KOPT-K1 (cell line): ENCODE results near the gene INSR.
"Not testable (repeated sequence)": the region's sequence is repeated elsewhere in the genome, so short reads cannot be mapped to it uniquely, and the experiment has no call there.

Source experiments
- H3K27ac ChIP-seq: fragments of 200-600 bp; sonication (generic); 2 replicates; pipeline ENCODE4 v1.5.1; 2016; ENCODE audit warnings: antibody characterized with exemption, mild to moderate bottlenecking, low read depth, low read length; ENCODE audit not compliant: poor library complexity, severe bottlenecking
- H3K36me3 ChIP-seq: fragments of 200-600 bp; sonication (generic); 2 replicates; pipeline ENCODE4 v1.5.1; 2017; ENCODE audit warnings: antibody characterized with exemption, mild to moderate bottlenecking, low read length, moderate library complexity; ENCODE audit not compliant: insufficient read depth
- H3K9me3 ChIP-seq: fragments of 200-600 bp; sonication (generic); 2 replicates; pipeline ENCODE4 v1.5.1; 2017; ENCODE audit warnings: antibody characterized with exemption, low read length, mild to moderate bottlenecking; ENCODE audit not compliant: insufficient read depth, poor library complexity, severe bottlenecking

Gene INSR

GRCh38 chr19:7209036-7209435 lies 85.2 kb downstream of the INSR start:
- H3K36me3 ChIP-seq, H3K27ac ChIP-seq, H3K9me3 ChIP-seq: not testable (repeated sequence)

GRCh38 chr19:7203332-7203731 lies 90.9 kb downstream of the INSR start:
- Histone ChIP-seq H3K9me3 (no peaks in the 10 kb centered on the region), H3K27ac (no peak overlapping the region), H3K36me3 (no peaks in the 10 kb centered on the region)

- Histone ChIP-seq H3K27ac (no peak overlapping the region), H3K36me3 (no peaks in the 10 kb centered on the region)
Observed at GRCh38 chr19:7202888-7203287, 91.3 kb downstream of the INSR start.

GRCh38 chr19:7200736-7201135 lies 93.5 kb downstream of the INSR start:
- Histone ChIP-seq H3K9me3 (no peaks in the 10 kb centered on the region), H3K36me3 (no peaks in the 10 kb centered on the region), H3K27ac (no peak overlapping the region)

More at GRCh38 chr19:7202888-7203287, 91.3 kb downstream of the INSR start:
- no peaks in the 10 kb centered on the region for H3K9me3 ChIP-seq

GRCh38 chr19:7199613-7200533 lies 94.3 kb downstream of the INSR start:
- Histone ChIP-seq H3K27ac (no peak overlapping the region), H3K9me3 (no peaks in the 10 kb centered on the region), H3K36me3 (no peaks in the 10 kb centered on the region)

- Histone ChIP-seq H3K27ac (peak overlapping the region; percentile 53), H3K36me3 (no peaks in the 10 kb centered on the region)
Observed at GRCh38 chr19:7197760-7198696, 96.2 kb downstream of the INSR start.

GRCh38 chr19:7197119-7197759 lies 97.0 kb downstream of the INSR start:
- peak overlapping the region; percentile 53 for H3K27ac ChIP-seq
- H3K36me3 ChIP-seq = no peaks in the 10 kb centered on the region
- H3K9me3 ChIP-seq = no peaks in the 10 kb centered on the region

More at GRCh38 chr19:7197760-7198696, 96.2 kb downstream of the INSR start:
- no peaks in the 10 kb centered on the region for H3K9me3 ChIP-seq

- Histone ChIP-seq H3K27ac (no peak overlapping the region), H3K9me3 (no peaks in the 10 kb centered on the region), H3K36me3 (no peaks in the 10 kb centered on the region)
Observed at GRCh38 chr19:7196763-7197118, 97.5 kb downstream of the INSR start.

GRCh38 chr19:7195046-7195445 lies 99.2 kb downstream of the INSR start:
- Histone ChIP-seq H3K9me3 (no peaks in the 10 kb centered on the region), H3K27ac (no peak overlapping the region), H3K36me3 (no peaks in the 10 kb centered on the region)

GRCh38 chr19:7194566-7194965 lies 99.6 kb downstream of the INSR start:
- H3K9me3 ChIP-seq = no peaks in the 10 kb centered on the region
- no peak overlapping the region for H3K27ac ChIP-seq
- no peaks in the 10 kb centered on the region for H3K36me3 ChIP-seq

GRCh38 chr19:7191946-7192691 lies 102.1 kb downstream of the INSR start:
- Histone ChIP-seq H3K9me3 (no peaks in the 10 kb centered on the region), H3K36me3 (no peaks in the 10 kb centered on the region), H3K27ac (peak overlapping the region; percentile 12)

- Histone ChIP-seq H3K9me3 (no peaks in the 10 kb centered on the region), H3K36me3 (no peaks in the 10 kb centered on the region), H3K27ac (no peak overlapping the region)
Observed at GRCh38 chr19:7188698-7189629, 105.2 kb downstream of the INSR start.

- no peaks in the 10 kb centered on the region; the same call in 1 of the 2 replicates for H3K36me3 ChIP-seq
- H3K9me3 ChIP-seq = no peaks in the 10 kb centered on the region
- no peak overlapping the region for H3K27ac ChIP-seq
Observed at GRCh38 chr19:7187605-7188339, 106.4 kb downstream of the INSR start.
